ENCODE results near the gene GRHL1.

DNA sequence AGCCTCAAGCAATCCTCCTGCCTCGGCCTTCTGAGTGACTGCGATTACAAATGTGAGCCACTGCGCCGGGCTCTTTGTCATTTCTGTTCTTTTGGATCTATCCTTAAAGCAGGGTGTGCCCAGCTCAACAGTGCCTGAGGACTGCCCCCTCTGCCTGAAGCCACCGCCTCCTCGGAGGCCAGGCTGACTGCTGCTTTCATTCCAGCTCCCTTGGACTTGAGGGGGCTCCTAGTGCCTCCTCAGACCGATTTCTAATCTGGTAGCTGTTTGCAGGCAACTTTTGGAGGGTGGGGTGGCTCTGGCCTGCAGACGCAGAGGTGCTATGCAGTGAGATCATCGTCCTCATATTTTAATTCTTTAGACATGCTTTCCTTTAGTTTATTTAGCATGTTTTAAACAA is 55.9 kb downstream of the GRHL1 start:
- TF ChIP-seq, protein P1, sequence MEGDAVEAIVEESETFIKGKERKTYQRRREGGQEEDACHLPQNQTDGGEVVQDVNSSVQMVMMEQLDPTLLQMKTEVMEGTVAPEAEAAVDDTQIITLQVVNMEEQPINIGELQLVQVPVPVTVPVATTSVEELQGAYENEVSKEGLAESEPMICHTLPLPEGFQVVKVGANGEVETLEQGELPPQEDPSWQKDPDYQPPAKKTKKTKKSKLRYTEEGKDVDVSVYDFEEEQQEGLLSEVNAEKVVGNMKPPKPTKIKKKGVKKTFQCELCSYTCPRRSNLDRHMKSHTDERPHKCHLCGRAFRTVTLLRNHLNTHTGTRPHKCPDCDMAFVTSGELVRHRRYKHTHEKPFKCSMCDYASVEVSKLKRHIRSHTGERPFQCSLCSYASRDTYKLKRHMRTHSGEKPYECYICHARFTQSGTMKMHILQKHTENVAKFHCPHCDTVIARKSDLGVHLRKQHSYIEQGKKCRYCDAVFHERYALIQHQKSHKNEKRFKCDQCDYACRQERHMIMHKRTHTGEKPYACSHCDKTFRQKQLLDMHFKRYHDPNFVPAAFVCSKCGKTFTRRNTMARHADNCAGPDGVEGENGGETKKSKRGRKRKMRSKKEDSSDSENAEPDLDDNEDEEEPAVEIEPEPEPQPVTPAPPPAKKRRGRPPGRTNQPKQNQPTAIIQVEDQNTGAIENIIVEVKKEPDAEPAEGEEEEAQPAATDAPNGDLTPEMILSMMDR (IDR thresholded peaks at IDR 0.05 in 4 of 5, conservative IDR thresholded peaks at IDR 0.05 in 1 of 5), result no peak
- no peak for TF ChIP-seq POLR2A (IDR thresholded peaks at IDR 0.05)
